HepG2 (cell line): ENCODE results near the gene CAMK2D. TPM values are rescaled to one million over a fixed set of nuclear protein-coding genes. Genes with fewer than 3 reads are reported as not detected.

Experiments
- ATAC-seq: fragments of 200-7000 bp; cut with Tn5 transposase; 3 replicates; pipeline ENCODE4 v1.9.1; 2020; ENCODE audit warnings: mild to moderate bottlenecking, moderate library complexity
- BruUV-seq: library from RNA; stranded (reverse); fragments of 400-500 nt; replicated peaks from 2 replicates; lab custom pipeline; 2021; lab: Mats Ljungman, UMichigan
- CTCF ChIA-PET: fragments of 300-600 bp; formaldehyde crosslinking; extraction: SDS; loops from one replicate; lab custom pipeline; 2021; ENCODE audit warnings: low total read pairs, inconsistent platforms, low intra/inter-chr PET ratio; lab: Yijun Ruan, JAX
- POLR2A ChIA-PET: fragments of 350-600 bp; sonication (Branson Sonifier 250); formaldehyde crosslinking; loops from one replicate; lab custom pipeline; 2020; ENCODE audit warnings: antibody characterized with exemption, inconsistent platforms; lab: Yijun Ruan, JAX
- DNase-seq: peaks from one replicate; pipeline ENCODE4 v3.0.0-alpha.2; 2015; ENCODE audit warnings: low spot score
- FAIRE-seq: peaks from 3 replicates; lab custom pipeline; 2011; peaks lifted over from hg19 to GRCh38; lab: Jason Lieb, UNC
- H2AFZ ChIP-seq: one replicate; pipeline ENCODE4 v1.6.1; 2011; ENCODE audit warnings: low read length, inconsistent platforms
- H3K27ac ChIP-seq: fragments of 300-600 bp; 3 replicates; pipeline ENCODE4 v1.8.0; 2011; ENCODE audit warnings: mixed run types, mild to moderate bottlenecking, mixed read lengths, low read length, inconsistent platforms; ENCODE audit not compliant: insufficient read depth; ENCODE audit errors: extremely low read length
- H3K27me3 ChIP-seq, 2 experiments: fragments of 200-600 bp in 1 of 2; 2 replicates in 1 of 2; 3 replicates in 1 of 2; pipeline versions ENCODE4 v1.6.0 to v1.8.0; 2011; ENCODE audit warnings: low read length in 2 of 2, mild to moderate bottlenecking in 2 of 2, moderate library complexity in 2 of 2, inconsistent platforms in 1 of 2; ENCODE audit not compliant: insufficient read depth in 2 of 2, control insufficient read depth in 1 of 2
- H3K36me3 ChIP-seq, 2 experiments: fragments of 200-600 bp in 1 of 2; replicated peaks in 1 of 2; 2 replicates in 1 of 2; 3 replicates in 1 of 2; pipeline versions ENCODE4 v1.5.1 to v1.8.0; 2011; ENCODE audit warnings: low read length in 2 of 2, inconsistent platforms in 1 of 2; ENCODE audit not compliant: insufficient read depth in 2 of 2, control insufficient read depth in 1 of 2
- H3K4me1 ChIP-seq: 2 replicates; pipeline ENCODE4 v1.5.1; 2012; ENCODE audit warnings: low read length, inconsistent platforms; ENCODE audit not compliant: insufficient read depth
- H3K4me2 ChIP-seq: 2 replicates; pipeline ENCODE4 v1.6.0; 2011; ENCODE audit warnings: low read depth, low read length, inconsistent platforms
- H3K4me3 ChIP-seq, 3 experiments: fragments of 200-600 bp in 1 of 3; sonication (generic), shearing (Covaris generic) in 1 of 3; replicated peaks in 1 of 3; 2 replicates each; pipeline ENCODE4 v1.5.1; 2011 to 2016; ENCODE audit warnings: low read length in 3 of 3, inconsistent platforms in 2 of 3, low read depth in 2 of 3, mild to moderate bottlenecking in 2 of 3, control low read depth in 1 of 3, mixed read lengths in 1 of 3; ENCODE audit not compliant: insufficient read depth in 1 of 3
- H3K79me2 ChIP-seq: one replicate; pipeline ENCODE4 v1.6.1; 2011; ENCODE audit warnings: low read length, inconsistent platforms; ENCODE audit not compliant: insufficient read depth
- H3K9ac ChIP-seq: 2 replicates; pipeline ENCODE4 v1.6.0; 2011; ENCODE audit warnings: mild to moderate bottlenecking, low read depth, low read length, inconsistent platforms; ENCODE audit not compliant: insufficient read depth
- H3K9me3 ChIP-seq: 2 replicates; pipeline ENCODE4 v1.5.1; 2012; ENCODE audit warnings: mild to moderate bottlenecking, low read length
- H4K20me1 ChIP-seq: 2 replicates; pipeline ENCODE4 v1.6.0; 2011; ENCODE audit warnings: inconsistent platforms, mild to moderate bottlenecking, low read length, moderate library complexity; ENCODE audit not compliant: insufficient read depth
- ASH2L ChIP-seq: fragments of 300-600, 200-600 bp; sonication (generic); IDR thresholded peaks from 2 replicates; pipeline ENCODE4 v1.7.0; 2017; ENCODE audit warnings: low read depth, mild to moderate bottlenecking, moderate library complexity, mixed read lengths, low read length; ENCODE audit not compliant: insufficient read length
- KLF6 ChIP-seq: IDR thresholded peaks from 2 replicates; pipeline ENCODE4 v1.8.0; 2016; ENCODE audit warnings: missing biosample characterization, missing genetic modification reagents
- MXI1 ChIP-seq: IDR thresholded peaks from 3 replicates; pipeline ENCODE4 v1.6.1; 2012; ENCODE audit warnings: low read depth, low read length, inconsistent platforms, borderline replicate concordance
- ONECUT2 ChIP-seq: sonication (generic); formaldehyde crosslinking; IDR thresholded peaks from 2 replicates; pipeline ENCODE4 v1.4.0; 2020; ENCODE audit warnings: missing genetic modification reagents
- POGK ChIP-seq: sonication (generic); formaldehyde crosslinking; conservative IDR thresholded peaks from 2 replicates; pipeline ENCODE4 v1.8.0; 2022; ENCODE audit warnings: mild to moderate bottlenecking, moderate library complexity, missing genetic modification reagents
- POLR2AphosphoS2 ChIP-seq: IDR thresholded peaks from 2 replicates; pipeline ENCODE4 v1.6.1; 2011; ENCODE audit warnings: low read depth, low read length, improper control_type of control experiment
- RXRB ChIP-seq: IDR thresholded peaks from 2 replicates; pipeline ENCODE4 v1.6.1; 2016; ENCODE audit warnings: borderline replicate concordance, missing genetic modification reagents, missing compliant biosample characterization
- SCMH1 ChIP-seq: sonication (generic); formaldehyde crosslinking; IDR thresholded peaks from 2 replicates; pipeline ENCODE4 v1.9.0; 2021; ENCODE audit warnings: missing genetic modification reagents, mild to moderate bottlenecking, borderline replicate concordance
- SP2 ChIP-seq: sonication (generic); formaldehyde crosslinking; IDR thresholded peaks from 2 replicates; pipeline ENCODE4 v1.5.1; 2020; ENCODE audit warnings: mild to moderate bottlenecking, missing genetic modification reagents
- STAT6 ChIP-seq: sonication (generic); formaldehyde crosslinking; IDR thresholded peaks from 2 replicates; pipeline ENCODE4 v1.4.0; 2020; ENCODE audit warnings: missing genetic modification reagents, mild to moderate bottlenecking, borderline replicate concordance
- ZBTB42 ChIP-seq: sonication (generic); formaldehyde crosslinking; IDR thresholded peaks from 2 replicates; pipeline ENCODE4 v1.5.0; 2020; ENCODE audit warnings: mild to moderate bottlenecking, missing genetic modification reagents
- ZNF136 ChIP-seq: sonication (generic); formaldehyde crosslinking; IDR thresholded peaks from 2 replicates; pipeline ENCODE4 v1.8.1; 2022; ENCODE audit warnings: low read depth, mild to moderate bottlenecking, moderate library complexity, missing genetic modification reagents
- ZNF263 ChIP-seq: sonication (generic); formaldehyde crosslinking; IDR thresholded peaks from 2 replicates; pipeline ENCODE4 v1.4.0; 2020; ENCODE audit warnings: missing genetic modification reagents
- ZNF556 ChIP-seq: sonication (generic); formaldehyde crosslinking; IDR thresholded peaks from 2 replicates; pipeline ENCODE4 v1.4.0; 2020; ENCODE audit warnings: mild to moderate bottlenecking, missing genetic modification reagents, borderline replicate concordance
- WGBS: methylation state at CpG from one replicate; pipeline ENCODE4 v1.1.6; 2017; ENCODE audit warnings: low lambda C conversion rate; 5-methylcytosine and 5-hydroxymethylcytosine counted together
- in situ Hi-C: cut with HindIII; loops from 2 replicates; pipeline ENCODE4 v1.10.0; 2017; ENCODE audit warnings: low pct_unique_long_range_greater_than_20kb; ENCODE audit not compliant: extremely low pct_ligation_motif_present
- intact Hi-C: fragments of 100-400 bp; cut with micrococcal nuclease; formaldehyde crosslinking; loops from one replicate; pipeline ENCODE4 v1.10.0; 2022; ENCODE audit not compliant: unreplicated experiment
- polyA plus RNA-seq, 8 experiments: library from polyadenylated mRNA; depleted of rRNA in 3 of 8; stranded (reverse) in 7 of 8; unstranded in 1 of 8; fragments of >200 nt; fragmentation: Illumina TruSeq in 4 of 8; extraction: Trizol in 4 of 8; gene quantifications; 2 replicates each; pipeline versions ENCODE4 v1.2.1 to v1.2.3, GENCODE V29; 2011 to 2016; ENCODE audit warnings: low read depth in 4 of 8, missing spikeins in 1 of 8, mixed read lengths in 1 of 8; ENCODE audit not compliant: insufficient read depth in 1 of 8
- total RNA-seq, 5 experiments: library from RNA; depleted of rRNA; stranded (reverse); fragments of >200 nt; fragmentation: Illumina TruSeq; extraction: Trizol; gene quantifications; 2 replicates each; pipeline ENCODE4 v1.2.3, GENCODE V29; 2016; ENCODE audit warnings: low read depth in 1 of 5
- TF ChIP-seq, protein P1 (sequence below): sonication (generic); formaldehyde crosslinking; conservative IDR thresholded peaks from 2 replicates; pipeline ENCODE4 v1.4.0; 2020; ENCODE audit warnings: missing genetic modification reagents
- TF ChIP-seq, protein P2 (sequence below): sonication (generic); formaldehyde crosslinking; IDR thresholded peaks from 2 replicates; pipeline ENCODE4 v1.8.0; 2022; ENCODE audit warnings: mild to moderate bottlenecking, missing genetic modification reagents

The CAMK2D gene
- total and polyA plus RNA-seq, 2 of the 13 experiments (the other 11 are each of a cell fraction or from before 2014, with no cell fraction given), result 18.0 to 65.4 TPM

- no peaks in the 10 kb centered on the region for H4K20me1 ChIP-seq
- H3K4me3 ChIP-seq, result no peak overlapping the region
- ATAC-seq, result no peak
- H3K79me2 ChIP-seq, result no peaks in the 10 kb centered on the region
- H3K27me3 ChIP-seq, result no peaks in the 10 kb centered on the region
- peaks cover 10% of the 10 kb centered on the region for H3K4me1 ChIP-seq
- intact Hi-C loops, result no loop called here
- BruUV-seq, result no TSS peak
- H3K9me3 ChIP-seq, result no peaks in the 10 kb centered on the region
- in situ Hi-C loops, result no loop called here
- H3K27ac ChIP-seq, result no peak overlapping the region
- POLR2A ChIA-PET, result no interaction called here
- H3K9ac ChIP-seq, result no peak overlapping the region
- CTCF ChIA-PET, result no interaction called here
- WGBS, result 91% methylated on average over 3 of the region's 3 CpGs
- H3K36me3 ChIP-seq, result peaks cover 1 to 13% of the 10 kb centered on the region in 2 experiments; a peak in 2 of 5 replicates
- FAIRE-seq, result no peak
- no peak overlapping the region for H3K4me2 ChIP-seq
- no peak for DNase-seq
- no peak overlapping the region for H2AFZ ChIP-seq
- TF ChIP-seq STAT6 (CRISPR knock-in tag), result no peak
- no peak for TF ChIP-seq SP2 (CRISPR knock-in tag)
- no peak for TF ChIP-seq ZNF263 (CRISPR knock-in tag)
- TF ChIP-seq MXI1, result no peak
- no peak for TF ChIP-seq ZBTB42 (CRISPR knock-in tag)
- no peak for TF ChIP-seq ASH2L
- no peak for TF ChIP-seq KLF6 (CRISPR knock-in tag)
- TF ChIP-seq, protein P1, sequence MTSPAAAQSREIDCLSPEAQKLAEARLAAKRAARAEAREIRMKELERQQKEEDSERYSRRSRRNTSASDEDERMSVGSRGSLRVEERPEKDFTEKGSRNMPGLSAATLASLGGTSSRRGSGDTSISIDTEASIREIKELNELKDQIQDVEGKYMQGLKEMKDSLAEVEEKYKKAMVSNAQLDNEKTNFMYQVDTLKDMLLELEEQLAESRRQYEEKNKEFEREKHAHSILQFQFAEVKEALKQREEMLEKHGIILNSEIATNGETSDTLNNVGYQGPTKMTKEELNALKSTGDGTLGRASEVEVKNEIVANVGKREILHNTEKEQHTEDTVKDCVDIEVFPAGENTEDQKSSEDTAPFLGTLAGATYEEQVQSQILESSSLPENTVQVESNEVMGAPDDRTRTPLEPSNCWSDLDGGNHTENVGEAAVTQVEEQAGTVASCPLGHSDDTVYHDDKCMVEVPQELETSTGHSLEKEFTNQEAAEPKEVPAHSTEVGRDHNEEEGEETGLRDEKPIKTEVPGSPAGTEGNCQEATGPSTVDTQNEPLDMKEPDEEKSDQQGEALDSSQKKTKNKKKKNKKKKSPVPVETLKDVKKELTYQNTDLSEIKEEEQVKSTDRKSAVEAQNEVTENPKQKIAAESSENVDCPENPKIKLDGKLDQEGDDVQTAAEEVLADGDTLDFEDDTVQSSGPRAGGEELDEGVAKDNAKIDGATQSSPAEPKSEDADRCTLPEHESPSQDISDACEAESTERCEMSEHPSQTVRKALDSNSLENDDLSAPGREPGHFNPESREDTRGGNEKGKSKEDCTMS (CRISPR knock-in tag), result no peak
- no peak for TF ChIP-seq SCMH1 (CRISPR knock-in tag)
- TF ChIP-seq RXRB (CRISPR knock-in tag), result no peak
- no peak for TF ChIP-seq ZNF136 (CRISPR knock-in tag)
- TF ChIP-seq POGK (CRISPR knock-in tag), result no peak
- no peak for TF ChIP-seq ZNF556 (CRISPR knock-in tag)
- TF ChIP-seq POLR2AphosphoS2, result no peak
- no peak for TF ChIP-seq ONECUT2 (CRISPR knock-in tag)
- TF ChIP-seq, protein P2, sequence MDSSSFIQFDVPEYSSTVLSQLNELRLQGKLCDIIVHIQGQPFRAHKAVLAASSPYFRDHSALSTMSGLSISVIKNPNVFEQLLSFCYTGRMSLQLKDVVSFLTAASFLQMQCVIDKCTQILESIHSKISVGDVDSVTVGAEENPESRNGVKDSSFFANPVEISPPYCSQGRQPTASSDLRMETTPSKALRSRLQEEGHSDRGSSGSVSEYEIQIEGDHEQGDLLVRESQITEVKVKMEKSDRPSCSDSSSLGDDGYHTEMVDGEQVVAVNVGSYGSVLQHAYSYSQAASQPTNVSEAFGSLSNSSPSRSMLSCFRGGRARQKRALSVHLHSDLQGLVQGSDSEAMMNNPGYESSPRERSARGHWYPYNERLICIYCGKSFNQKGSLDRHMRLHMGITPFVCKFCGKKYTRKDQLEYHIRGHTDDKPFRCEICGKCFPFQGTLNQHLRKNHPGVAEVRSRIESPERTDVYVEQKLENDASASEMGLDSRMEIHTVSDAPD (CRISPR knock-in tag), result no peak
These were observed 264.2 kb downstream of the CAMK2D start for GRCh38 chr4:113497154-113497884.
